Ovary (tissue), 3 donors: ENCODE results near the gene IRS1.

Experiments
- CTCF ChIP-seq, 3 donors: fragments of 450-650 bp in 2 of 3; fragments of 200-600 bp in 1 of 3; IDR thresholded peaks; one replicate each; pipeline versions ENCODE4 v1.5.1 to v1.8.0; 2016 to 2022; ENCODE audit warnings: antibody characterized with exemption in 3 of 3, mild to moderate bottlenecking in 1 of 3
- EP300 ChIP-seq: sonication (generic); formaldehyde crosslinking; IDR thresholded peaks from one replicate; pipeline ENCODE4 v1.6.1; 2017; ENCODE audit warnings: antibody characterized with exemption
- donor health status: DM: no; HTN: no; CAD: no.

- TF ChIP-seq CTCF (IDR thresholded peaks at IDR 0.05), result no peak
- TF ChIP-seq EP300, result no peak
Observed at GRCh38 chr2:226743915-226744314, 55.7 kb downstream of the IRS1 start.
